Muscle layer of duodenum (tissue), 2 donors: ENCODE data around the gene PIGS.
A peak's percentile ranks its signal among the peaks of the same experiment; 100 is the strongest.
"Not testable (repeated sequence)": the region's sequence is repeated elsewhere in the genome, so short reads cannot be mapped to it uniquely, and the experiment has no call there.

Experiments used
- H3K27ac ChIP-seq: one replicate; pipeline ENCODE4 v1.7.0; 2013; ENCODE audit warnings: mild to moderate bottlenecking, low read length
- H3K27me3 ChIP-seq: one replicate; pipeline ENCODE4 v1.7.0; 2013; ENCODE audit warnings: low read depth, mild to moderate bottlenecking, control low read depth, low read length
- H3K36me3 ChIP-seq, 2 donors: one replicate each; pipeline ENCODE4 v1.7.0; 2013; ENCODE audit warnings: low read length in 2 of 2, control low read depth in 1 of 2, mild to moderate bottlenecking in 1 of 2; ENCODE audit not compliant: insufficient read depth in 2 of 2, control insufficient read depth in 1 of 2
- H3K4me1 ChIP-seq, 2 donors: one replicate each; pipeline ENCODE4 v1.7.0; 2013; ENCODE audit warnings: low read length in 2 of 2, mild to moderate bottlenecking in 2 of 2, control low read depth in 1 of 2, moderate library complexity in 1 of 2; ENCODE audit not compliant: insufficient read depth in 2 of 2, control insufficient read depth in 1 of 2
- H3K4me3 ChIP-seq, 2 donors: one replicate each; pipeline ENCODE4 v1.7.0; 2013; ENCODE audit warnings: low read length in 2 of 2, low read depth in 1 of 2, mild to moderate bottlenecking in 1 of 2
- H3K9me3 ChIP-seq, 2 donors: one replicate each; pipeline ENCODE4 v1.7.0; 2013; ENCODE audit warnings: low read length in 2 of 2, control low read depth in 1 of 2, mild to moderate bottlenecking in 1 of 2; ENCODE audit not compliant: control insufficient read depth in 1 of 2
- donor health status: healthy.

PIGS gene

GRCh38 chr17:28571361-28572122 is at the start of gene PIGS:
Gene PIGS (minus strand): TSS chr17:28571524. CDS start chr17:28571496, 28 bp downstream.
- H3K4me1 ChIP-seq: peaks cover 8 to 30% of the 10 kb centered on the region in 2 donors
- H3K9me3 ChIP-seq: no peaks in the 10 kb centered on the region
- peak within 1 kb of the TSS; percentile 88 for H3K27ac ChIP-seq
- H3K36me3 ChIP-seq: peaks cover 0 to 3% of the 10 kb centered on the region in 2 donors
- peak within 1 kb of the TSS; percentile 91 to 99 for H3K4me3 ChIP-seq
- H3K27me3 ChIP-seq: no peaks in the 10 kb centered on the region

GRCh38 chr17:28620010-28620409 is 48.7 kb upstream of the PIGS start:
- Histone ChIP-seq H3K27me3 (no peaks in the 10 kb centered on the region), H3K4me3 (no peak overlapping the region), H3K36me3 (peaks cover 83 to 92% of the 10 kb centered on the region in 2 donors), H3K4me1 (no peaks in the 10 kb centered on the region), H3K27ac (no peak overlapping the region), H3K9me3 (no peaks in the 10 kb centered on the region)

- Histone ChIP-seq H3K4me3 (no peak overlapping the region), H3K27me3 (no peaks in the 10 kb centered on the region), H3K36me3 (peaks cover 76 to 95% of the 10 kb centered on the region in 2 donors), H3K27ac (no peak overlapping the region), H3K4me1 (no peaks in the 10 kb centered on the region), H3K9me3 (no peaks in the 10 kb centered on the region)
Observed at GRCh38 chr17:28618464-28618863, 47.1 kb upstream of the PIGS start.

- no peak overlapping the region for H3K27ac ChIP-seq
- H3K9me3 ChIP-seq: no peaks in the 10 kb centered on the region
- peaks cover 57 to 73% of the 10 kb centered on the region in 2 donors for H3K36me3 ChIP-seq
- H3K4me3 ChIP-seq: no peak overlapping the region
- H3K4me1 ChIP-seq: no peaks in the 10 kb centered on the region
- no peaks in the 10 kb centered on the region for H3K27me3 ChIP-seq
Observed at GRCh38 chr17:28616281-28616680, 45.0 kb upstream of the PIGS start.

- no peaks in the 10 kb centered on the region for H3K4me1 ChIP-seq
- H3K27me3 ChIP-seq: no peaks in the 10 kb centered on the region
- no peaks in the 10 kb centered on the region for H3K9me3 ChIP-seq
- no peak overlapping the region for H3K27ac ChIP-seq
- peaks cover 48 to 72% of the 10 kb centered on the region in 2 donors for H3K36me3 ChIP-seq
- H3K4me3 ChIP-seq: no peak overlapping the region
Observed at GRCh38 chr17:28615260-28615940, 44.1 kb upstream of the PIGS start.

- no peaks in the 10 kb centered on the region for H3K27me3 ChIP-seq
- H3K4me3 ChIP-seq: no peak within 1 kb of the TSS
- peaks cover 34 to 62% of the 10 kb centered on the region in 2 donors for H3K36me3 ChIP-seq
- H3K27ac ChIP-seq: no peak within 1 kb of the TSS
- H3K4me1 ChIP-seq: no peaks in the 10 kb centered on the region
- H3K9me3 ChIP-seq: no peaks in the 10 kb centered on the region
Observed at GRCh38 chr17:28613931-28614381, 42.6 kb upstream of the PIGS start, which contains the start of gene RSKR. Gene RSKR (minus strand): TSS chr17:28614185. CDS start chr17:28614161, 24 bp downstream.

- H3K36me3 ChIP-seq: peaks cover 28 to 54% of the 10 kb centered on the region in 2 donors
- no peak overlapping the region for H3K4me3 ChIP-seq
- no peaks in the 10 kb centered on the region for H3K9me3 ChIP-seq
Observed at GRCh38 chr17:28612936-28613872, 41.9 kb upstream of the PIGS start.

GRCh38 chr17:28612531-28612930 is 41.2 kb upstream of the PIGS start:
- H3K27ac ChIP-seq: no peak overlapping the region
- H3K4me3 ChIP-seq: no peak overlapping the region
- no peaks in the 10 kb centered on the region for H3K9me3 ChIP-seq
- H3K4me1 ChIP-seq: no peaks in the 10 kb centered on the region
- H3K36me3 ChIP-seq: peaks cover 28 to 49% of the 10 kb centered on the region in 2 donors
- H3K27me3 ChIP-seq: no peaks in the 10 kb centered on the region

More at GRCh38 chr17:28612936-28613872, 41.9 kb upstream of the PIGS start:
- Histone ChIP-seq H3K4me1 (no peaks in the 10 kb centered on the region), H3K27ac (no peak overlapping the region), H3K27me3 (no peaks in the 10 kb centered on the region)

- no peak overlapping the region for H3K4me3 ChIP-seq
- H3K4me1 ChIP-seq: no peaks in the 10 kb centered on the region
- no peaks in the 10 kb centered on the region for H3K9me3 ChIP-seq
- no peaks in the 10 kb centered on the region for H3K27me3 ChIP-seq
- H3K27ac ChIP-seq: no peak overlapping the region
- peaks cover 6 to 27% of the 10 kb centered on the region in 2 donors for H3K36me3 ChIP-seq
Observed at GRCh38 chr17:28610376-28610775, 39.1 kb upstream of the PIGS start.

- H3K36me3 ChIP-seq, H3K27me3 ChIP-seq, H3K4me1 ChIP-seq, H3K27ac ChIP-seq, H3K4me3 ChIP-seq, H3K9me3 ChIP-seq: not testable (repeated sequence)
Observed at GRCh38 chr17:28604031-28604430, 32.7 kb upstream of the PIGS start.
